HepG2 (cell line): Measurements from ENCODE around the gene ARMCX2. TPM values are rescaled to one million over a fixed set of nuclear protein-coding genes. Genes with fewer than 3 reads are reported as not detected.

Source experiments
- ATF1 ChIP-seq: IDR thresholded peaks from 2 replicates; pipeline ENCODE4 v1.6.1; 2016; ENCODE audit warnings: mild to moderate bottlenecking, control low read depth
- EEA1 ChIP-seq: sonication (generic); formaldehyde crosslinking; IDR thresholded peaks from 2 replicates; pipeline ENCODE4 v1.5.1; 2020; ENCODE audit warnings: mild to moderate bottlenecking, missing genetic modification reagents, borderline replicate concordance
- FOXC1 ChIP-seq: sonication (generic); formaldehyde crosslinking; IDR thresholded peaks from 2 replicates; pipeline ENCODE4 v1.8.0; 2022; ENCODE audit warnings: mild to moderate bottlenecking, missing genetic modification reagents, borderline replicate concordance
- MLX ChIP-seq: IDR thresholded peaks from 2 replicates; pipeline ENCODE4 v1.6.1; 2016
- SP1 ChIP-seq, 2 experiments: fragments of 450-650 bp in 1 of 2; sonication (generic) in 1 of 2; formaldehyde crosslinking in 1 of 2; IDR thresholded peaks; 2 replicates each; pipeline versions ENCODE4 v1.4.0 to v1.6.1; 2016 to 2020; ENCODE audit warnings: missing genetic modification reagents in 1 of 2
- ZBTB49 ChIP-seq: sonication (generic); formaldehyde crosslinking; IDR thresholded peaks from 2 replicates; pipeline ENCODE4 v1.4.0; 2020; ENCODE audit warnings: missing genetic modification reagents, borderline replicate concordance
- ZNF253 ChIP-seq: sonication (generic); formaldehyde crosslinking; IDR thresholded peaks from 2 replicates; pipeline ENCODE4 v1.8.0; 2022; ENCODE audit warnings: mild to moderate bottlenecking, missing genetic modification reagents, borderline replicate concordance
- ZNF350 ChIP-seq: sonication (generic); formaldehyde crosslinking; IDR thresholded peaks from 2 replicates; pipeline ENCODE4 v1.4.0; 2020; ENCODE audit warnings: mild to moderate bottlenecking, low read depth, missing genetic modification reagents, borderline replicate concordance
- ZNF569 ChIP-seq: sonication (generic); formaldehyde crosslinking; IDR thresholded peaks from 2 replicates; pipeline ENCODE4 v1.5.0; 2020; ENCODE audit warnings: mild to moderate bottlenecking, missing genetic modification reagents, moderate library complexity, borderline replicate concordance
- ZNF780A ChIP-seq: sonication (generic); formaldehyde crosslinking; IDR thresholded peaks from 2 replicates; pipeline ENCODE4 v1.8.0; 2022; ENCODE audit warnings: mild to moderate bottlenecking, missing genetic modification reagents, moderate library complexity
- polyA plus RNA-seq, 8 experiments: library from polyadenylated mRNA; depleted of rRNA in 3 of 8; stranded (reverse) in 7 of 8; unstranded in 1 of 8; fragments of >200 nt; fragmentation: Illumina TruSeq in 4 of 8; extraction: Trizol in 4 of 8; gene quantifications; 2 replicates each; pipeline versions ENCODE4 v1.2.1 to v1.2.3, GENCODE V29; 2011 to 2016; ENCODE audit warnings: low read depth in 4 of 8, missing spikeins in 1 of 8, mixed read lengths in 1 of 8; ENCODE audit not compliant: insufficient read depth in 1 of 8
- total RNA-seq, 5 experiments: library from RNA; depleted of rRNA; stranded (reverse); fragments of >200 nt; fragmentation: Illumina TruSeq; extraction: Trizol; gene quantifications; 2 replicates each; pipeline ENCODE4 v1.2.3, GENCODE V29; 2016; ENCODE audit warnings: low read depth in 1 of 5
- TF ChIP-seq, protein P1 (sequence below): sonication (generic); formaldehyde crosslinking; conservative IDR thresholded peaks from 2 replicates; pipeline ENCODE4 v1.4.0; 2020; ENCODE audit warnings: missing genetic modification reagents
- TF ChIP-seq, protein P2 (sequence below): sonication (generic); formaldehyde crosslinking; IDR thresholded peaks from 2 replicates; pipeline ENCODE4 v1.4.0; 2020; ENCODE audit warnings: low read depth, mild to moderate bottlenecking, missing genetic modification reagents

ARMCX2 gene
- total and polyA plus RNA-seq, 2 of the 13 experiments (the other 11 are each of a cell fraction or from before 2014, with no cell fraction given): not detected

DNA sequence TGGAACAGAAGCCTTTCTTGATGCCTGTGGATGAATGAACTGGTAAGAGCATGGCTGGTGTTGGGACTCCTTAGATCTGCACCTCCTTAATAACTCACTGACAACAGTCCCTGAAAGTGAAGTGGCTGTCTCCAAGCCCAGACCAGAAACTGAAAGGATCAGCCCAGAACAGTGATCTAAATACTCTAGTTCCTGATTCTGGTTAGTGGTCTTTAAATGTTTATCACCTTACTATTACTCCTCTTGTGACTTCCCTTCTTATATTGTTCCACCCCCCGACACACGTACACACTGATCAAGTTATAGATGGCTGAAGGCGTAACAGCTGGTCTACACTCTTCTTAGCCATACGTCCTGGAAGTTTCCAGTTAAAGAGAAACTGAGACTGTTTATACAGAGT, 33.8 kb upstream of the ARMCX2 start (continued):
- TF ChIP-seq MLX (no peak), ZNF780A (CRISPR knock-in tag) (no peak), ZNF569 (CRISPR knock-in tag) (no peak), ATF1 (CRISPR knock-in tag) (no peak), ZNF253 (no peak), ZNF350 (CRISPR knock-in tag) (no peak), ZBTB49 (no peak), FOXC1 (CRISPR knock-in tag) (no peak), EEA1 (no peak), SP1 (IDR thresholded peaks at IDR 0.05) (no peak), SP1 (CRISPR knock-in tag; IDR thresholded peaks at IDR 0.05) (no peak)
- TF ChIP-seq, protein P1, sequence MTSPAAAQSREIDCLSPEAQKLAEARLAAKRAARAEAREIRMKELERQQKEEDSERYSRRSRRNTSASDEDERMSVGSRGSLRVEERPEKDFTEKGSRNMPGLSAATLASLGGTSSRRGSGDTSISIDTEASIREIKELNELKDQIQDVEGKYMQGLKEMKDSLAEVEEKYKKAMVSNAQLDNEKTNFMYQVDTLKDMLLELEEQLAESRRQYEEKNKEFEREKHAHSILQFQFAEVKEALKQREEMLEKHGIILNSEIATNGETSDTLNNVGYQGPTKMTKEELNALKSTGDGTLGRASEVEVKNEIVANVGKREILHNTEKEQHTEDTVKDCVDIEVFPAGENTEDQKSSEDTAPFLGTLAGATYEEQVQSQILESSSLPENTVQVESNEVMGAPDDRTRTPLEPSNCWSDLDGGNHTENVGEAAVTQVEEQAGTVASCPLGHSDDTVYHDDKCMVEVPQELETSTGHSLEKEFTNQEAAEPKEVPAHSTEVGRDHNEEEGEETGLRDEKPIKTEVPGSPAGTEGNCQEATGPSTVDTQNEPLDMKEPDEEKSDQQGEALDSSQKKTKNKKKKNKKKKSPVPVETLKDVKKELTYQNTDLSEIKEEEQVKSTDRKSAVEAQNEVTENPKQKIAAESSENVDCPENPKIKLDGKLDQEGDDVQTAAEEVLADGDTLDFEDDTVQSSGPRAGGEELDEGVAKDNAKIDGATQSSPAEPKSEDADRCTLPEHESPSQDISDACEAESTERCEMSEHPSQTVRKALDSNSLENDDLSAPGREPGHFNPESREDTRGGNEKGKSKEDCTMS (CRISPR knock-in tag): no peak
- TF ChIP-seq, protein P2, sequence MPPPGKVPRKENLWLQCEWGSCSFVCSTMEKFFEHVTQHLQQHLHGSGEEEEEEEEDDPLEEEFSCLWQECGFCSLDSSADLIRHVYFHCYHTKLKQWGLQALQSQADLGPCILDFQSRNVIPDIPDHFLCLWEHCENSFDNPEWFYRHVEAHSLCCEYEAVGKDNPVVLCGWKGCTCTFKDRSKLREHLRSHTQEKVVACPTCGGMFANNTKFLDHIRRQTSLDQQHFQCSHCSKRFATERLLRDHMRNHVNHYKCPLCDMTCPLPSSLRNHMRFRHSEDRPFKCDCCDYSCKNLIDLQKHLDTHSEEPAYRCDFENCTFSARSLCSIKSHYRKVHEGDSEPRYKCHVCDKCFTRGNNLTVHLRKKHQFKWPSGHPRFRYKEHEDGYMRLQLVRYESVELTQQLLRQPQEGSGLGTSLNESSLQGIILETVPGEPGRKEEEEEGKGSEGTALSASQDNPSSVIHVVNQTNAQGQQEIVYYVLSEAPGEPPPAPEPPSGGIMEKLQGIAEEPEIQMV (CRISPR knock-in tag): no peak
